Smooth muscle cell (in vitro differentiated cells): ENCODE data around the gene KCNK17. TPM values are rescaled to one million over a fixed set of nuclear protein-coding genes. Genes with fewer than 3 reads are reported as not detected.

Source experiments
- DNase-seq: peaks from one replicate; lab custom pipeline; 2025; ENCODE audit not compliant: unreplicated experiment; lab: John Stamatoyannopoulos, UW
- H2AFZ ChIP-seq: fragments of 200-600 bp; sonication (generic); 2 replicates; pipeline ENCODE4 v1.6.0; 2016; ENCODE audit warnings: antibody characterized with exemption, low read depth, mild to moderate bottlenecking
- H3F3A ChIP-seq: fragments of 200-600 bp; sonication (generic); 2 replicates; pipeline ENCODE4 v1.6.0; 2017; ENCODE audit warnings: antibody characterized with exemption, low read depth
- H3K27ac ChIP-seq: fragments of 200-600 bp; sonication (generic); 2 replicates; pipeline ENCODE4 v1.5.1; 2016; ENCODE audit warnings: low read depth, mild to moderate bottlenecking
- H3K27me3 ChIP-seq: fragments of 200-600 bp; sonication (generic); 2 replicates; pipeline ENCODE4 v1.6.1; 2016; ENCODE audit warnings: low read depth, mild to moderate bottlenecking
- H3K36me3 ChIP-seq: fragments of 200-600 bp; sonication (generic); 2 replicates; pipeline ENCODE4 v1.5.1; 2016; ENCODE audit warnings: low read depth
- H3K4me1 ChIP-seq: fragments of 200-600 bp; sonication (generic); 2 replicates; pipeline ENCODE4 v1.5.1; 2016; ENCODE audit warnings: low read depth
- H3K4me2 ChIP-seq: fragments of 200-600 bp; sonication (generic); 2 replicates; pipeline ENCODE4 v1.6.0; 2016; ENCODE audit warnings: mild to moderate bottlenecking
- H3K4me3 ChIP-seq: fragments of 200-600 bp; sonication (generic); 2 replicates; pipeline ENCODE4 v1.5.1; 2016; ENCODE audit warnings: mild to moderate bottlenecking
- H3K79me2 ChIP-seq: fragments of 200-600 bp; sonication (generic); 2 replicates; pipeline ENCODE4 v1.6.0; 2016; ENCODE audit warnings: low read depth, mild to moderate bottlenecking
- H3K9ac ChIP-seq: fragments of 200-600 bp; sonication (generic); 2 replicates; pipeline ENCODE4 v1.6.0; 2016; ENCODE audit warnings: low read depth
- H3K9me3 ChIP-seq: fragments of 200-600 bp; sonication (generic); replicated peaks from 2 replicates; pipeline ENCODE4 v1.5.1; 2016; ENCODE audit warnings: low read depth
- H4K20me1 ChIP-seq: fragments of 200-600 bp; sonication (generic); 2 replicates; pipeline ENCODE4 v1.6.0; 2016; ENCODE audit warnings: low read depth
- WGBS: methylation state at CpG from one replicate; pipeline ENCODE4 v1.1.7; 2016; ENCODE audit warnings: low lambda C conversion rate; 5-methylcytosine and 5-hydroxymethylcytosine counted together
- polyA plus RNA-seq: library from polyadenylated mRNA; unstranded; fragments of >200 nt; fragmentation: Nextera tagmentation; extraction: Ambion mirVana; gene quantifications from 2 replicates; pipeline ENCODE4 v1.2.1, GENCODE V29; 2016
- total RNA-seq: library from RNA; depleted of rRNA; stranded (reverse); fragments of >200 nt; gene quantifications from 2 replicates; pipeline ENCODE4 v1.2.3, GENCODE V29; 2014
- TF ChIP-seq, protein P1 (sequence below): fragments of 200-600 bp; sonication (generic); IDR thresholded peaks from 2 replicates; pipeline ENCODE4 v1.5.1; 2017; ENCODE audit warnings: borderline replicate concordance, mild to moderate bottlenecking, antibody characterized with exemption; ENCODE audit not compliant: insufficient read depth, poor library complexity, severe bottlenecking

KCNK17 gene
- total RNA-seq (not detected in 2 replicates), polyA plus RNA-seq (not detected in 2 replicates)

GRCh38 chr6:39314273-39314795 lies at the start of gene KCNK17:
TSS of gene KCNK17 (minus strand) at chr6:39314419. CDS start at chr6:39314320, 99 bp downstream.
- H3K9me3 ChIP-seq, result no peaks in the 10 kb centered on the region
- 19% methylated on average over 28 of the region's 28 CpGs for WGBS
- peak within 1 kb of the TSS; percentile 36 for H3K4me2 ChIP-seq
- H3K36me3 ChIP-seq, result no peaks in the 10 kb centered on the region
- H3K27me3 ChIP-seq, result peaks cover 91% of the 10 kb centered on the region
- H4K20me1 ChIP-seq, result no peaks in the 10 kb centered on the region
- no peak within 1 kb of the TSS for H3K4me3 ChIP-seq
- H3K4me1 ChIP-seq, result peaks cover 4% of the 10 kb centered on the region
- no peak for DNase-seq
- no peaks in the 10 kb centered on the region for H3K79me2 ChIP-seq
- no peak within 1 kb of the TSS for H2AFZ ChIP-seq
- H3K27ac ChIP-seq, result no peak within 1 kb of the TSS
- TF ChIP-seq, protein P1, sequence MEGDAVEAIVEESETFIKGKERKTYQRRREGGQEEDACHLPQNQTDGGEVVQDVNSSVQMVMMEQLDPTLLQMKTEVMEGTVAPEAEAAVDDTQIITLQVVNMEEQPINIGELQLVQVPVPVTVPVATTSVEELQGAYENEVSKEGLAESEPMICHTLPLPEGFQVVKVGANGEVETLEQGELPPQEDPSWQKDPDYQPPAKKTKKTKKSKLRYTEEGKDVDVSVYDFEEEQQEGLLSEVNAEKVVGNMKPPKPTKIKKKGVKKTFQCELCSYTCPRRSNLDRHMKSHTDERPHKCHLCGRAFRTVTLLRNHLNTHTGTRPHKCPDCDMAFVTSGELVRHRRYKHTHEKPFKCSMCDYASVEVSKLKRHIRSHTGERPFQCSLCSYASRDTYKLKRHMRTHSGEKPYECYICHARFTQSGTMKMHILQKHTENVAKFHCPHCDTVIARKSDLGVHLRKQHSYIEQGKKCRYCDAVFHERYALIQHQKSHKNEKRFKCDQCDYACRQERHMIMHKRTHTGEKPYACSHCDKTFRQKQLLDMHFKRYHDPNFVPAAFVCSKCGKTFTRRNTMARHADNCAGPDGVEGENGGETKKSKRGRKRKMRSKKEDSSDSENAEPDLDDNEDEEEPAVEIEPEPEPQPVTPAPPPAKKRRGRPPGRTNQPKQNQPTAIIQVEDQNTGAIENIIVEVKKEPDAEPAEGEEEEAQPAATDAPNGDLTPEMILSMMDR, result no peak
- H3K9ac ChIP-seq, result no peak within 1 kb of the TSS
- H3F3A ChIP-seq, result no peaks in the 10 kb centered on the region

DNA sequence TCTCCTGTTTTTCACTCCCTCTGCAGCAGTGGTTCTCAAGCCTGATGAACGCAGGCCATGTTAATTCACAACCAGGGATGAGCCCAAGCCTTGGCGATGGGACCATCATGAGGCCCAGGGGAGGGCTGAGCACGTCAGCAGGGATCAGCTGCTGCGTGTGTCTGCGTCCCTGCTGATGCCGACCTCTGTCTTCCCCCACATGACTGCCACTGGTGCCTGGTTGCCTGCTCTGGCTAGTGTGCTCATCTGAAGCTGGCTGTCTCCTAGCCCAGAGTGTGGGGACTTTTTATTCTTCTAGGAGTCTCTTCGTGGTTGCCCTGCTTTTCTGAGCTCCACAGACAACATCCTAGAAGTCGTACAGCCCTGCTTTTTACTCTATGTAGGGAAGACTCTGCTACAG lies 49.1 kb upstream of the KCNK17 start:
- WGBS, result 83% methylated on average over 8 of the region's 8 CpGs

GRCh38 chr6:39362487-39362865 lies 48.3 kb upstream of the KCNK17 start:
- no peak for DNase-seq
- Histone ChIP-seq H2AFZ (peak overlapping the region; percentile 43), H3K9ac (no peak overlapping the region), H3K27me3 (no peaks in the 10 kb centered on the region), H3K27ac (peak overlapping the region; percentile 14), H3K9me3 (no peaks in the 10 kb centered on the region), H4K20me1 (no peaks in the 10 kb centered on the region), H3K36me3 (no peaks in the 10 kb centered on the region), H3K79me2 (no peaks in the 10 kb centered on the region), H3K4me3 (no peak overlapping the region), H3K4me1 (no peaks in the 10 kb centered on the region), H3F3A (no peaks in the 10 kb centered on the region), H3K4me2 (no peak overlapping the region)
- TF ChIP-seq, protein P1, result peak; percentile 20
- 54% methylated on average over 3 of the region's 3 CpGs for WGBS

More for the DNA sequence above, 49.1 kb upstream of the KCNK17 start:
- no peaks in the 10 kb centered on the region for H3K27me3 ChIP-seq
- H3K4me1 ChIP-seq, result no peaks in the 10 kb centered on the region
- H3K4me2 ChIP-seq, result no peak overlapping the region
- no peaks in the 10 kb centered on the region for H3K79me2 ChIP-seq
- H3K36me3 ChIP-seq, result no peaks in the 10 kb centered on the region
- H3K4me3 ChIP-seq, result no peak overlapping the region
- H3F3A ChIP-seq, result no peaks in the 10 kb centered on the region
- no peak for DNase-seq
- H3K9me3 ChIP-seq, result no peaks in the 10 kb centered on the region
- H3K9ac ChIP-seq, result no peak overlapping the region
- TF ChIP-seq, protein P1, result no peak
- H3K27ac ChIP-seq, result no peak overlapping the region
- H2AFZ ChIP-seq, result no peak overlapping the region
- H4K20me1 ChIP-seq, result no peaks in the 10 kb centered on the region
